K562 (cell line): ENCODE data around the gene HGD. TPM values are rescaled to one million over a fixed set of nuclear protein-coding genes. Genes with fewer than 3 reads are reported as not detected.

Experiments
- ELF2 ChIP-seq: fragments of 250-450 bp; sonication (Bioruptor Pico); IDR thresholded peaks from 2 replicates; pipeline ENCODE4 v1.5.0; 2021; ENCODE audit warnings: mild to moderate bottlenecking
- HIVEP1 ChIP-seq: fragments of 250-450 bp; sonication (Bioruptor Pico); IDR thresholded peaks from 2 replicates; pipeline ENCODE4 v1.4.0; 2020; ENCODE audit warnings: mild to moderate bottlenecking
- MAZ ChIP-seq, 2 experiments: fragments of 450-650 bp in 1 of 2; sonication (generic) in 1 of 2; formaldehyde crosslinking; IDR thresholded peaks in 1 of 2; conservative IDR thresholded peaks in 1 of 2; 2 replicates each; pipeline versions ENCODE4 v1.4.0 to v1.5.0; 2020; ENCODE audit warnings: mild to moderate bottlenecking in 1 of 2, missing genetic modification reagents in 1 of 2
- MXD1 ChIP-seq: fragments of 250-450 bp; sonication (Bioruptor Pico); IDR thresholded peaks from 2 replicates; pipeline ENCODE4 v1.8.0; 2021; ENCODE audit warnings: borderline replicate concordance, mild to moderate bottlenecking, moderate library complexity; ENCODE audit not compliant: poor library complexity, severe bottlenecking
- PCBP1 ChIP-seq: fragments of 200-400 bp; formaldehyde crosslinking; IDR thresholded peaks from 2 replicates; pipeline ENCODE4 v1.6.1; 2018; ENCODE audit warnings: mild to moderate bottlenecking, low read depth, low read length; ENCODE audit not compliant: poor library complexity, severe bottlenecking
- POLR2H ChIP-seq: IDR thresholded peaks from 2 replicates; pipeline ENCODE4 v1.6.1; 2016; ENCODE audit warnings: missing genetic modification characterization, low read depth, mild to moderate bottlenecking, control low read depth, missing compliant biosample characterization, moderate library complexity
- SMC3 ChIP-seq: conservative IDR thresholded peaks from 2 replicates; pipeline ENCODE4 v1.6.1; 2011; ENCODE audit warnings: low read depth, low read length, improper control_type of control experiment; ENCODE audit not compliant: insufficient read depth
- TEAD1 ChIP-seq, 2 experiments: fragments of 450-650 bp in 1 of 2; sonication (generic) in 1 of 2; formaldehyde crosslinking; IDR thresholded peaks; 2 replicates each; pipeline versions ENCODE4 v1.4.0 to v1.8.0; 2020 to 2022; ENCODE audit warnings: mild to moderate bottlenecking in 2 of 2, missing genetic modification reagents in 1 of 2
- TGIF2 ChIP-seq: sonication (generic); formaldehyde crosslinking; IDR thresholded peaks from 2 replicates; pipeline ENCODE4 v1.8.1; 2022; ENCODE audit warnings: mild to moderate bottlenecking, missing genetic modification reagents, moderate library complexity
- THAP7 ChIP-seq: fragments of 250-450 bp; sonication (Bioruptor Pico); IDR thresholded peaks from 2 replicates; pipeline ENCODE4 v1.5.0; 2021
- THRB ChIP-seq: fragments of 450-650 bp; formaldehyde crosslinking; conservative IDR thresholded peaks from 2 replicates; pipeline ENCODE4 v1.4.0; 2022; ENCODE audit warnings: mild to moderate bottlenecking, missing genetic modification characterization
- ZBTB11 ChIP-seq, 3 experiments: fragments of 200-800 bp in 1 of 3; fragments of 250-450 bp in 1 of 3; fragments of 450-650 bp in 1 of 3; sonication (Bioruptor Pico) in 1 of 3; sonication (Bioruptor generic) in 1 of 3; formaldehyde crosslinking in 1 of 3; IDR thresholded peaks; 2 replicates each; pipeline versions ENCODE4 v1.6.1 to v1.8.0; 2016 to 2022; ENCODE audit warnings: mild to moderate bottlenecking in 2 of 3, missing genetic modification characterization in 2 of 3, missing compliant biosample characterization in 1 of 3, moderate library complexity in 1 of 3
- ZNF592 ChIP-seq: fragments of 450-650 bp; IDR thresholded peaks from 2 replicates; pipeline ENCODE4 v1.6.1; 2017; ENCODE audit warnings: antibody characterized with exemption, mild to moderate bottlenecking
- ZNF707 ChIP-seq: fragments of 250-450 bp; sonication (Bioruptor Pico); conservative IDR thresholded peaks from 2 replicates; pipeline ENCODE4 v1.8.0; 2022; ENCODE audit warnings: inconsistent platforms, mild to moderate bottlenecking, moderate library complexity
- polyA plus RNA-seq, 8 experiments: library from polyadenylated mRNA; depleted of rRNA in 4 of 8; stranded (reverse) in 5 of 8; unstranded in 3 of 8; fragments of >200 nt; fragmentation: Nextera tagmentation in 2 of 8; fragmentation: Illumina TruSeq in 1 of 8; extraction: Ambion mirVana in 2 of 8; extraction: Trizol in 1 of 8; gene quantifications; 2 replicates each; pipeline versions ENCODE4 v1.2.1 to v1.2.3, GENCODE V29; 2011 to 2014; ENCODE audit warnings: inconsistent platforms in 1 of 8, missing spikeins in 1 of 8
- total RNA-seq, 7 experiments: library from RNA; depleted of rRNA in 6 of 7; stranded (reverse); fragments of >200 nt in 6 of 7; fragmentation: Illumina TruSeq in 2 of 7; extraction: Trizol in 2 of 7; gene quantifications; 2 replicates each; pipeline versions ENCODE4 v1.2.1 to v1.2.3, GENCODE V29; 2011 to 2021; ENCODE audit warnings: low replicate concordance in 1 of 7

HGD gene
- total and polyA plus RNA-seq, 9 of the 15 experiments (the other 6 are each of a cell fraction or from before 2014, with no cell fraction given), result 0.08 to 0.25 (median 0.17) TPM; not detected in 4

GRCh38 chr3:120622870-120623726, 58.9 kb downstream of the HGD start (continued):
- TF ChIP-seq MAZ (CRISPR knock-in tag; conservative IDR thresholded peaks at IDR 0.05 in 1 of 2, IDR thresholded peaks at IDR 0.05 in 1 of 2) (peak in 1 of 2 experiments; percentile 51; a peak in 1 of 4 replicates), TEAD1 (CRISPR knock-in tag; IDR thresholded peaks at IDR 0.05) (no peak), TGIF2 (no peak), THRB (CRISPR knock-in tag) (no peak), ZNF592 (peak; percentile 41; the same call in 1 of the 2 replicates), ELF2 (CRISPR knock-in tag) (no peak), THAP7 (CRISPR knock-in tag) (no peak), PCBP1 (no peak), HIVEP1 (no peak), MXD1 (no peak), ZNF707 (CRISPR knock-in tag) (no peak), SMC3 (peak; percentile 55), POLR2H (0 out of 2 replicates have a peak, but pooled peaks have one; percentile 14), ZBTB11 (CRISPR knock-in tag; IDR thresholded peaks at IDR 0.05) (no peak)
